ENCODE measurements around the gene CAB39.
"Not testable (repeated sequence)": the region's sequence is repeated elsewhere in the genome, so short reads cannot be mapped to it uniquely, and the experiment has no call there.

Gene CAB39

DNA sequence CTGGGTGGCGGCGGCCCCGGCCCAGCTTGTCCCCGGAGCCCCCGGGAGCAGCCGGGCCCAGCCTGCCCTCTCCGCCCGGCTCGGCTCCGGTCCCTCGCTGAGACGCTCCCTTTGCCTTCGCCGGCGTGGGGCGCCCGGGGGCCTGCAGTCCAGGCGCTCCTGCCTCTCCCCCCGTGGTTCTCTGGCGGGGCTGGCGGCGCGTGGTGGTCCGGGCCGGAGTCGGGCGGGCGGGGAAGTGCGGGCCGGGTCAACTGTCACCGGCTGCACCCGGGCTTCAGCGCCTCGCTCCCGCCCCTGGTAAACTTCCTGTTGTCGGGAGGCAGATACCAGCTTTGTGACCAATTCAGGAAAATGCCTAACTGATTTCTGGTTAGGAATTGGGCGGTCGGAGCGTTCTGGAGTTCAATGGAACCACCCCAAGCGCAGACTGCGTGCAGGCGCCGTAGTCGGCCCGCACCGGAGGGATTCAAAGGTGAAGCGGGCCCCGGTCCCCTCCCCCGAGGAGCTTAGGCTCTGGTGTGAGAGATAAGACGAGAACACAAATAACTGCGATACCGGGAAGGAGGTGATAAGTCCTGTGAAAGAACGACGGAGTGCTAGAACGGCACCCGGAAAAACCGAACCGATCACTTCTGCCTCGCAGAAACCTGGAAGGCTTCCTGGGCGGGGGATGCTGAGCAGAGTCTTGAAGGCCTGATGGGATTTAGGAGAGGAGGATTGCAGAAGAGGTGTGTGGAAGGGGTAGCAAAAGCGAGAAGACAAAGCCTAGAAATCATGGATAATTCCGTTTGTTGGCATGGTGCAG, 891 bp downstream of the CAB39 start:
- DNase-seq (ENCODE audit: low spot score): no peak
- FAIRE-seq: no peak

- FAIRE-seq (peak; percentile 18), DNase-seq (ENCODE audit: low spot score) (peak; percentile 41)
These were observed 1.5 kb downstream of the CAB39 start for GRCh38 chr2:230714136-230714480.

DNA sequence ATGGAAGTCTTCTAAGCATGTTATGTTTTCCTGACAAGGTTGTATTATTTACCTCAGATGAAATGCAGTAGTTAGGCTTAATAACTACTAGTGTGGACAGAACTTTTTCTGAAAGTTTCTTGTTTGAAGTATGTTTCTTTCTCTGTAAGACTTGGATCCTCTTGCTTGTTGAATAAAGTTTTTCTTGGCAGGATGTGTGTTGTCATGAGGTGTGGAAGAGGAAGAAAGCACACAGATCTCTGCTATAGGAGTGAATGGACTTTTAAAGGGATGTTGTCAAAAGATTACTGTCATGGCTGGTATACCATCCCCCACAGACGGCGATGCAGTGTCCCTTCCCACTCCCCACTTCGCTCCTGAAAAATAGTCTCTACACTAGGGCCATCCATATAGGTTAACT, 2.6 kb downstream of the CAB39 start:
- no peak for FAIRE-seq
- no peak for DNase-seq (ENCODE audit: low spot score)

GRCh38 chr2:230716588-230716987, 3.9 kb downstream of the CAB39 start:
- DNase-seq (ENCODE audit: low spot score) (no peak), FAIRE-seq (no peak)

- FAIRE-seq (peak; percentile 86), DNase-seq (ENCODE audit: low spot score) (peak; percentile 54)
These were observed 5.0 kb downstream of the CAB39 start for GRCh38 chr2:230717600-230717999.

DNA sequence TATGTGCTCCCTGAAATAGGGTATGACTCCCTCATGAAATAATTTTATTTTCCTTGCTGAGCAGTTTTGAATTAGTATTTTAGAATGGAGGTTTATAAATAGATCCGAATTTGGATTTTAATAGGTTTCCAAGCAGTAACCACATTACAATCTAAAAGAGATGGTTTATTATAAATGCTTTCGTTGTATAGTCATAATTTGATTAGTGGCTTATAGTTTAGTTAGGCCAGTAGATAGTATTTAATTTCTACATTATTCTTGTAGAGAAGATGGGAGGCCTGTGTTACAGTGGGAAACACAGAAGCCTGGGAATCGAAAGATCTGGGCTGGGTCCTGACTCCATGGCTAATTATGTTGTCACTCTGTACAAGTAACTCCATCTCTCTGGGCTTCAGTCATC, 6.7 kb downstream of the CAB39 start:
- FAIRE-seq: no peak

GRCh38 chr2:230721712-230722111, 9.1 kb downstream of the CAB39 start:
- FAIRE-seq (no peak), DNase-seq (ENCODE audit: low spot score) (no peak)

More for the DNA sequence above, 6.7 kb downstream of the CAB39 start:
- no peak for DNase-seq (ENCODE audit: low spot score)

- FAIRE-seq (no peak), DNase-seq (ENCODE audit: low spot score) (no peak)
These were observed 9.7 kb downstream of the CAB39 start for GRCh38 chr2:230722207-230722885.

- no peak for DNase-seq (ENCODE audit: low spot score)
- no peak for FAIRE-seq
These were observed 10.7 kb downstream of the CAB39 start for GRCh38 chr2:230723363-230723762.

- FAIRE-seq; DNase-seq (ENCODE audit: low spot score): not testable (repeated sequence)
These were observed 12.3 kb downstream of the CAB39 start for GRCh38 chr2:230724957-230725356.

GRCh38 chr2:230731512-230731911, 18.9 kb downstream of the CAB39 start:
- FAIRE-seq (no peak), DNase-seq (ENCODE audit: low spot score) (no peak)

DNA sequence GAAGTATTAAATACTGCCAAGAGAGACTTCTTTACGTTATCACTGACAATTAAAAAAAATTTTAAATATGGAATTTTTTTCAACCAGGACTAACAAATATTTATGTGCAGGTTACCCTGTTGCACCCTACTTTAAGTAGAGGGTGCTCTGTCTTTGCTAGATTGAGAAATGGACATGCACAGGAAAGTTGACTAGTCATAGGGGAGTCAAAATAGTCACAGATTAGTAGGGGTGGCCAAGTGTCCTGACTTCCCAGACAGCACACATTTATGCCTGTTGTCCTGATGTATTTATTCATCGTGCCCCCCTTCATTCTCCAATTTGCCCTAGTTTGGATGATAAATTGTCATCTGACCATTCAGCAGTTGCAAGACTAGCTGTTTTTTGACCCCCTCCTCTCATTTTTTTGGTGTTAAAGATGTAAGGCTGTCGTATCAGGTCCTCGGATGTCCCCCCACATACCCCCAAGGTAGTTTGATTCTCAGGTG, 20.3 kb downstream of the CAB39 start:
- DNase-seq (ENCODE audit: low spot score) (no peak), FAIRE-seq (no peak)

DNA sequence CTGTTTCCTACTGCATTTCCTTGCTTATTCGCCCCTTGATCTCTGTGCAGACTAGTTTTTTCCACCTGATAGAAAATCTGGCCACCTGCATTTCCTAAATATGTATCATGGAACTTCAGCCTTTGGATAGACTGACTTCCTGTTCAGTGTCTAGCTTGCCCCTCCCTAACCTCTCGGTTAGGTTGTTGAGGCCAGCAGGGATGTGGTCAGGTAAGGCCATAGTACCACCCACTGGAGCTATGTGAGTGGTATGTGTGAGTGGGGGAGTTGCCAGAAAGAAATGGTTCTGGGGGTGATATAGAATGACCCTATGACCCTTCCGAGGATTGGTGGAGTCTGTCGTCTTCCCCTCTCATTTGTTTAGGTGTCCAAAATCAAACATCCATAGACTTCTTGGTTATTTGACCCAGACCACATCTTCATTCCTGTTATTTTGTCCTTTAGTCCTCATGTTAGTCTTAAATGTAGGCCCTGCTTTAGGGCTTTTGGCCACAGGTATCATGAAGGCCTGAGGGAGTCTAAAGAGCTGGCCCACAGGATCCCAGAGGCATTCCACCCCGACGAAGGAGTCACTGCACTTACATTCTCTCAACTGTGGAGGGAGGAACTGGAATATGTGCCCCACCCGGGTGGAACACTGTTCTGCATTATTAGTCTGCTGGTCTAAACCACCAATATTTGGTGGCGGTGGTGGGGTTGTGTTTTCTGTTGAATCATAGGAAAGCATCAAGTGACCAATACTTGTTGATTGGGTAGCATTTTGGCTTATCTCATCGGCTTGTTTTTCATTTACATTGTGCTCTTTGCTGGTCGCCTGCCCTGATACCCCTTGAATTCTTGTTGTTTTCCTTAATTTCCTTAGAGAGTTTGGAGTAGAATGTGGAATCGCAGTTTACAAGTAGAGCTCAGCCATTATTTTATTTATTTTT, 21.9 kb downstream of the CAB39 start:
- FAIRE-seq (no peak), DNase-seq (ENCODE audit: low spot score) (no peak)

GRCh38 chr2:230735884-230736283, 23.2 kb downstream of the CAB39 start:
- FAIRE-seq (no peak), DNase-seq (ENCODE audit: low spot score) (no peak)

- no peak for DNase-seq (ENCODE audit: low spot score)
- FAIRE-seq: no peak
These were observed 24.7 kb downstream of the CAB39 start for GRCh38 chr2:230737300-230737699.

DNA sequence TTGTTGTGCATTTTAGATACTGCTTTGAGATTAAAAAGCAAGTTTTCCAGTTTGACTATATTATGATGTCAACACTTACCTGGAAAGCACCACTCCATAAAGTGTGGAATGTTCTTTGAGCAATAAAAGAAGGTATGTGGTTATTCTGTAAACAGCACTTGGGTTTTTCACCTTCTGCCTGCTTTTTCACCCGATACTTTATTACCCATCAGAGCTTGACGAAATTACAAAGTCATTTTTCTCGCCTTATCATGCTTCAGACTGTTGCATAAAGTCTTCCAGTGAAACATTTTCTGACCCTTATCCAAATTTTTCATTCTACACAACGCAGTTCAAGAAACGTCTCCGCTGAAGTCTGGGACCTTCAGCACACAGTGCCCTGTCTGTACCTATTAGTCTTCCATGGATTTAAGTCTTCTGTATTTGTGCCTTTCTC, 25.2 kb downstream of the CAB39 start:
- FAIRE-seq: no peak
- no peak for DNase-seq (ENCODE audit: low spot score)

DNA sequence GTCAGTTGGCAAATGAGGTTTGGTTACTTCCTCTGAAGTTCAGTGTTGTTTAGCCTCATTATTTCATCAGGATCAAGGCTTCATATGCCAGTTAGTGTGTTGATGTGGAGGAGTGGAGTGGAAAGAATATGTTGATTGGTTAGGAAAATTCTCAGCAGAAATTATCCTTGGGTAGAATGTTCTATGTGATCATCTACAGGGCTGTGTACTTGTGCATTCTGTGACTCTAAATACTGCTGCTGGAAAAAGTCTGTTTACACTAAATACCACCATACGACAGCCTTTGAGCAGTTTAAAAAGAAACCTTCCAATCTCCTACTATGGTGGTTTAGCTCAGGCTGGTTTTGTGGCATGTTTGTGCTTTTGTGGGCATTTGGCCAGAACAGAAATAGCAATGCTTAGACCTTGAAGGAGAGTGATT, 25.8 kb downstream of the CAB39 start:
- no peak for FAIRE-seq
- no peak for DNase-seq (ENCODE audit: low spot score)

DNA sequence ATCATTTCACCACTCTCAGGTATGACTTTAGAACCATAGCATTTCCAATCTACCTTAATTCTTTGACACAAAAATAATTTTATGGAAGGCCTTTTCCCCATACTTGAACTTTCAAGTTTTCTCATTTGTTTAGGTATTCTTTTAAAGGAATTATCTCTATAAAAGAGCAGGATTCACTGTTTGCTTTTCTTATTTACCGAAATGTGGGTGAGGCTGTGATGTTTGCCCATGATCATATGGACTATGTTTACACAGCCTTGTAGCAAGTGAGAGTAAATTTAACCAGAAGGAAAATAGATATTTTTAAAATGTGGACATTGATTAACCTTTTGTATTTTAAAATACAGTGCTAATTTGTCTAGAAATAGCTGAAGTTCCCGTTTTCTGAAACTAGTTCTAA, 26.3 kb downstream of the CAB39 start:
- no peak for DNase-seq (ENCODE audit: low spot score)
- no peak for FAIRE-seq

GRCh38 chr2:230739961-230740360, 27.3 kb downstream of the CAB39 start:
- FAIRE-seq (no peak), DNase-seq (ENCODE audit: low spot score) (no peak)

- DNase-seq (ENCODE audit: low spot score) (no peak), FAIRE-seq (no peak)
These were observed 30.1 kb downstream of the CAB39 start for GRCh38 chr2:230742781-230743180.

DNA sequence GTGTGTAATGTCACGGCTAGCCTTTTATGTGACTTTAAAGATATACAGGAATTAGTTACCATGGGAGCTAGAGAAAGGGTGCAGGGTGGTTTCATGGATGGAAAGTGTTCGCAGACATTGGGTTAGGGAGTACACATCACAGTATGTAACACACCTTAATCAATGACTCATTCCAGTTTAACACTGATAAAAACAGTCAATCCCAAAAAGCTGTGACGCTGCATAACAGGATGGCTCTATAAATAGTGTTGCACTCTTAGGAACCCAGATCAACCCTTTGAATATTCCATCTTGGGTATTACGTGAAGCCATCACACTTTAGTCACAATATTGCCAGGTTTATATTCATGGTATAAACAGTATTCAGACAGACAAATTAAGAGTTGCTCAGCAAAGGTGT, 33.6 kb downstream of the CAB39 start:
- FAIRE-seq (no peak), DNase-seq (ENCODE audit: low spot score) (no peak)

DNA sequence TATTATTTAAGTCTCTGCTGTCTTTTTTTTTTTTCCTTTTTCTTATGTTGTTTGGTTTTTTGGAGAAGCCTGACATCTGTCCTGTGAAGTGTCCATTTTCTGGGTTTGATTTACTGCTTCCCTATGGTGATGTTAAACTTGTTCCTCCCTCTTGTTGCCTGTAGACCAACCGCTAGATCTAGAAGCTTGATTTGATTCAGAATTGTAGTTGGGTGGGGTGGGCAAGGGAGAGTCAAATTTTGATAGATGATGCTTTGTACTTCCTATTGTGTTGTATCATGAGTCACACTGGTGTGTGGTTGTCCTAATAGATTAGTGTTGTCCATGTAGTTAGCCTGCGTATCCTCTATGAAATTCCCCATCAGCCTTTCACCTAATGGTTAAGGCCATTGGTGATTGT, 35.4 kb downstream of the CAB39 start:
- FAIRE-seq: no peak
- DNase-seq (ENCODE audit: low spot score): no peak
